NCI-H748 (cell line): ENCODE data around the gene EPS8L2.
A peak's percentile ranks its signal among the peaks of the same experiment; 100 is the strongest.
"Not testable (repeated sequence)": the region's sequence is repeated elsewhere in the genome, so short reads cannot be mapped to it uniquely, and the experiment has no call there.

Experiments
- DNase-seq: peaks from one replicate; lab custom pipeline; 2025; ENCODE audit not compliant: unreplicated experiment; lab: John Stamatoyannopoulos, UW

EPS8L2 gene

DNA sequence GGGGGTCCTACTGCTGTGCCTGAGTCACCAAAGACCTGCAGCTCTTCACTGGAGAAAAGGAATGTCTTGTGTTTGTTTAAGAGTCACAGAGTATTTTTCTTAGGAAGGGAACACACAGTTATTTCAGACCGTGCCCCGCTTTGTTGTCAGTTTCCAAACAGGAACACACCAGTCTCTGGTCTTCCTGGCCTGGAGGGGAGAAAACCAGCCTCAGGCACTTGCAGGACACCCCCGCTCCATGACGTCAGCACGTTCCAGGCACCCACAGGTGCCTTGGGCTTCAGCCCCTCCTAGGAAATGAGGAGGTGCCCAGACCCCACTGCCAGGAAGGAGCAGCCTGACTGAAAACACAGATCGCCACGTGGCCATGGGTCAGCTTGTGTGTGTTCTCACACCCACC lies 16.4 kb upstream of the EPS8L2 start:
- DNase-seq: no peak

DNA sequence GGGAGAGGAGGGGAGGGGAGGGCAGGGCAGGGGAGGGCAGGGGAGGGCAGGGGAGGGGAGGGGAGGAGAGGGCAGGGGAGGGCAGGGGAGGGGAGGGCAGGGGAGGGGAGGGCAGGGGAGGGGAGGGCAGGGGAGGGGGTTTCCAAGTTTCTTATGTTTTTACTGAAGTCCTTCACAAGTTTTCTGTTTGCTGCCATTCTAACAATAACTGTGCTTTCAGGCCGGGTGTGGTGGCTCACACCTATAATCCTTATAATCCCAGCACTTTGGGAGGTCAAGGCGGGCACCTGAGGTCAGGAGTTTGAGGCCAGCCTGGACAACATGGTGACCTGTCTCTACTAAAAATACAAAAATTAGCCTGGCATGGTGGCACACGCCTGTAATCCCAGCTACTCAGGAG lies 15.8 kb upstream of the EPS8L2 start:
- not testable (repeated sequence) for DNase-seq

DNA sequence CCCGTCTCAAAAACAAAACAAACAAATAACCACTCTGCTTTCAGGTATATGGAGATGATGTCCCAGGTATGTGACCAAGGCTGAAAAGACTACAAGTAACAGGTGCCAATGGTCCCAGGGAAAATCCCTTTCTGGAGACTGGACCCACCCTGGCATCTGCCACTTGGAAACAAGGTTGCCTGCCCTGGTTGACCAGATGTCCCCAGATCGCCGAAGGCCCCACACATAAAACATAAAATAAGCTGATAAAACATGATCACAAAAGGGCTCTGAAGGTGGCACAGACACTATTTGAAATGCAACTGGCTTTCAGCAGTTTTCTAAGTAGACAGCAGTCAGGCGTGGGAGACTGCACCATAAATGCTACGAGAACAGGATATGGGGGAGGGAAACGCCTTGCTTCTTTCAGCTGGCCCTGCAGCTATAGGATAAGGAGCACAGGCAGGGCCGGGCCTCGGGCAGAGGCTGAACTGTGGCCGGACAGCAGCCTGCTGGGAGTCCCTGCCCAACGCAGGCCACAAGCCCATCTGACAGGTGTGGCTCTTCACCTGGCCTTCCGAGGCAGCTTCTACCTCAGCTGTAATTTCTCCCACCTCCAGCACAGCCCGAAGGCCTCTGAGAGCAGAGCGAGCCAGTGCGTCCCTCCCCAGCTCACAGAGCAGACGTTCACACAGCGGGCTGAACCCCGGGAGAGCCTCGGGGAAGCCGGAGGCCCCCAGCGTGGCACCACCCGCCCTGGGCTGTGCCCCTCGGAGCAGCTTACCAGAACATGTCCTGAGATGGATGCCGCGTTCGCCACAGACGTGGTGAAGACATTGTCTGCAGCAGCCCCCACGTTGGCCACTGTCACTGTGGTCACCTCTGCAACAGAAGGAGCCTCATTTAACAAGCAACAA lies 15.0 kb upstream of the EPS8L2 start:
- DNase-seq: no peak

DNA sequence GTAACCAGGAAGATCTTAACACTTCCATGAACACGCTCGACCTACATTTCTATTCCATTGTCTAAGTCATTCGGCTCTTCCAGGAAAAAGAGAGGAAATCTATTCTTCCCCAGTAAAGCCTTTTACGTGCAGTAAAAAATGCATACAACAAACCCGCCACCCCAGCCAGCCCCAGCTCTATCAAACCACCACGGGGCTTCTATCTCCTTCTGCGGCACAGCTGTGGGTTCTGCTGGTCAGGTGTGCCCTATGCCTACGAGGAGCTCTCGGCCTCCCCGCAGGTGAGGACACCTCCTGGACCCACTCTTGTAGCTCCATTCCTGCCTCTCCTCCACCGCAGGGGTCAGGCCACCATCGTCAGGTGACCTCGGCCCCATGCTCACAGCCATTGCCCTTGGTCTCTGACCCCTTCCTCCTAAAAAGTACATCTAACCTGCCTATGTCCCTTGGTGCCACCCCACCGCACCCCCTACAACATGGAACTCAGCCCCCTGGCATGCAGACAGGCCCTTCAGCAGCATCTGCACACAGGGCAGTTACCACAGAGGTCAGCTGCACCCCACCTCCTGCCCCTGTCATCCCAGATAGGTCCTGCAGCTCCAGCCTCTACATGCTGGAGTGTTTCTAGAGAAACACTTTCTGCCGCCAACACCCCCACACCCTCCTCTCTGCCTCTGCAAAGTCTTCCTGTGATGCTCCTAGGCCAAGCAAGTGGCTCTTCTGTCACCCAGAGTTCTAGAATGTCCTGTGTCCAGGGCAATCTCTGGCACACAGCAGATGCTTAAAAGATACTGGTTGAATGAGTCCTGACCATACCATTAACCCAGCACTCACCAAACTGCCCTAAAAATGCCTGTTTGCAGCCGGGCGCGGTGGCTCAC lies 14.1 kb upstream of the EPS8L2 start:
- DNase-seq: no peak

DNA sequence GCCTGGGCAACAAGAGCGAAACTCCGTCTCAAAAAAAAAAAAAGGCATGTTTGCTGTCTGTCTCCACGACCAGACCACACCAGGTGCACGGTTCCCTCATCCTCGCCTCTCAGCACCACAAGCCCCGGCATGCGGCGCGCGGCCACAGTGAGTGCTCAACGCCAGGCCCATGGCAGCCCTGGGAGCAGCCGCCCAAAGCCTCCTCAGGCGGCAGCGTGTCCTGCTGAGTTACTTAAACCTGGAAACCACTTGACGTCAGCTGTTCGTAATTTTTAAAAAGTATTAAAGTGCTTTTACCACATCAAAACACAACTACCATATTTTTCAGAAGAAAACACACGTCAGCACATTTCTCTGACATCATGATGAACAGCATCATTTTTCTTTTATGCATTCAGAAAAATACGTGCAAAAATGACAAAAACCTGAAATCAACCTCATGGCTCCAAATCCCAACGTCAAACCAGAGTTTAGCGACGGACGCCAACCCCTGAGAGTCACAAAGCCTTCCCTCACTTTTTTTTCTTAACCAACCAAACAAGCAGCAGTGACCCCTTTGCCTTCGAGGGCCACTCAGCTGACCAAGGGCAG lies 13.1 kb upstream of the EPS8L2 start:
- DNase-seq: peak; percentile 23

DNA sequence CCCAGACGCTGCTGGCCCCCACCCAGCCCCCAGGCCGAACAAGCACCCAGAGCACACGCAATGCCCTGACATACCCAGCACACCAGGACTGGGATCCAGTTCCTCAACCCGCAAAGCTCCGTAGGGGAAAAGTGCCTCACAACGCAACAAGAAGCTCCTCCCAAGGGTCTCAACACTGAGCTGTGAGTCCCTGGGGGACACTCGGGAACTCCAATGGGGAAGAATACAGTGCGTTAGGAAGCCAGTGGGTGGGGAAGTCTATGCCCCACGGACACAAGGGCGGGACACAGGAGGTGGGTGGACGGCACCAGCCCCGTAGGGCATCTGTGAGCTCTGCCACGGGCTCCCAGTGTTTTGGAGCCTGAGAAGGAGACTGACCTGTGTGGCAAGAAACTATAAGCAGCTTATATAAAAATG lies 12.6 kb upstream of the EPS8L2 start:
- peak; percentile 55 for DNase-seq

DNA sequence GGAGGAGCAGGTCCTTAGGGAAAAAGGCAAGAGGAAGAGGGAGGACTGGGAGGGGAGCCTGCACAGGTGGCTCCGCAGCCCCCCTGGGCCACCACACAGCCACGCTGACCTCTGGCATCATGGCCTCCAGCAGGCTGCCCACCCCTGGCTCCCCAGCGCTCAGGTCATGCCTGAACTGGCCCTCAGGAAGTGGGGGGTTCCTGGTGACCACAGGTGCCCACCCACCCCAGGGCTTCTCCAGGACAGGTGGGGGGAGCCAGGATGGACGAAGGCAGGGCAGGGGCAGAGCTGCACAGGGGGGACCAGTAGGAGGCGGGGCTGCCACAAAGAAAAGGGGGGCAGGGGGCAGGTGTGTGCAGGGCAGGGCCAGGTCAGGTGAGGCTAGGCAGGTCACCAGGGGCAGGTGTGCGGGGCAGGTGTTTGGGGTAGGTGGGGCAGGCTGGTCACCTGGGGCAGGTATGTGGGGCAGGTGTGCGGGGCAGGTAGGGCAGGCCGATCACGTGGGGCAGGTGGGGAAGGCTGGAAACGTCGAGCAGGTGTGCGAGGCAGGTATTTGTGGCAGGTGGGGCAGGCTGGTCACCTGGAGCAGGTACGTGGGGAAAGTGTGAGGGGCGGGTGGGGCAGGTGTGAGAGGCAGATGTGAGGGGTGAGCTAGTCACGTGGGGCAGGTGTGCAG lies 12.0 kb upstream of the EPS8L2 start:
- peak; percentile 91 for DNase-seq

DNA sequence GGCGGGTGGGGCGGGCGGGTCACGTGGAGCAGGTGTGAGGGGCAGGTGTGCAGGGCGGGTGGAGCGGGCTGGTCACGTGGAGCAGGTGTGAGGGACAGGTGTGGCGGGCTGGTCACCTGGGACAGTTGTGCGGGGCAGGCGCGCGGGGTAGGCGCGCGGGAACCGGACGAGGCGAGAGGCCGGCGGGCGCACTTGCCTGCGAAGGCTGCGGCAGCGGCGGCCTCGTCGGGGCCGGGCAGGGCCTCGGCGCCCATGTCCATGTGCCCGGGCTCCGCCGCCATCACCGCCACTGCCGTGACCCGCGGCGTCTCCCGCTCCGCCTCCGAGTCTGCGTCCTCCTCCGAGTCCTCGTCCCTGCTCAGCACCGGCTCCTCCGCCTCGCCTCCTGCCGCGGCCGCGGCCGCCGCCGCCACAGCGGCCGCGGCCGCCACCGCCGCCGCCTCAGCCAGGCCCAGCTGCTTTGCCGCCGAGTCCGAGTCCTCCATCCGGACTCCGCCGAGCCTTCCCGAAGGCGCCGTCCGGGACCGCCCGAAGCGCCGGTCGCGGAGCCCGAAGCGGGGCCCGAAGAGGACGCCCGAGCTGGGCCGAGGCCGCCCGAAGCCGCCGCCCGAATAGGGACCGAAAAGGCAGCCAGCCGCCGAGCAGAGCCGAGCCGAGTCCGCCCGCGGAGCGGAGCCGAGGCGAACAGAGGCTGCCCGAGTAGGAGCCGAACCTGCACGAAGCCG lies 11.3 kb upstream of the EPS8L2 start, which contains the start of gene DEAF1:
DEAF1 (minus strand) TSS at position 660 of the 725 bp plus-strand sequence; CDS start at position 485, 175 bp downstream.
- peak; percentile 97 for DNase-seq

DNA sequence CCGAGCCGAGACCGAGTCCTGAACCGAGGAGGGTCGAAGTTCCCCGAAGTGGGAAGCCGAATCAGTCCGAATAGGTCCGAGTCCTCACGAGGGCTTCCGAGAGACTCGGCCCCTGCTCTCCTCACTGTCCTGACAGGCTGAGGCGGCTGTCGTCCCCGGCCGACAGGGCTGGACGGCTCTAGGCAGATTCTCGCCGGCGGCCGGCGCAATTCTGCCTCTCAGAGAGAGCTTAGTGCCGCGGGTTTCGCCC lies 10.8 kb upstream of the EPS8L2 start:
- DNase-seq: no peak

DNA sequence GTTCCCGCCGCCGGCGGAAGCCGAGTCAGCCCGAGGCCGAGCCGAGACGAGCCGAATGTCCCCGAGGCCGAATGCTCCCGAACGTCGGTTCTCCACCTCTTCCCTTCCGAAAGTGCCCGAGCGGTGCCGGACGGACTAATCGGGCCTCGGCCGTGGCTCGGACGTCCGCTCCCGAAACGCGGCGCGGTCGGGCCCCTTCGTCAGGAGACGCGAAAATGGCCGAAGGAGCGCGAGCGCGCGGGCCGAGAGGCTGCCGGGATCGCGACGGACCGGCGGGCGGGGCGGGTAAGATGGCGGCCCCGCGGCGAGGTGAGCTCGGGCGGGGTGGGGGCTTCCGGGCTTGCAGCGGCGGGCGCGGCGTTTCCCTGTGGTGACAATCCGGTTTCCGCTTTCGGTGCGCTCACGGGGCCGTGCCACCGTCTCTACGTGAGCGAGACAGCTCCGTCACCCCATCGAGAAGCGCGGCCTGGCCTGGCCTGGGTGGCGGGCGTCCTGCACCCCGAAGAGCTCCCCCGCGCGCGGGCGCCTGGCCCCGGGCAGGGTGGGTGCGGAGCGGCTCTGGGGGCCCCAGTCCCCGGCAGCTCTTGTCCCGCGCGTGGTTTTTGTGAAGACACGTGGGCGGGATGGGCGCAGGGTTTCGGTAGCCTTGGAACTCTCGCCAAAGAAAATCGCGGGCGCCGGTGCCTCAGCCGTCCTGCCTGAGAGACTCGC lies 10.3 kb upstream of the EPS8L2 start, which contains the start of gene TMEM80:
TMEM80 (plus strand) TSS at position 279 of the 711 bp plus-strand sequence; CDS start at position 291, 12 bp downstream.
- DNase-seq: peak; percentile 99

DNA sequence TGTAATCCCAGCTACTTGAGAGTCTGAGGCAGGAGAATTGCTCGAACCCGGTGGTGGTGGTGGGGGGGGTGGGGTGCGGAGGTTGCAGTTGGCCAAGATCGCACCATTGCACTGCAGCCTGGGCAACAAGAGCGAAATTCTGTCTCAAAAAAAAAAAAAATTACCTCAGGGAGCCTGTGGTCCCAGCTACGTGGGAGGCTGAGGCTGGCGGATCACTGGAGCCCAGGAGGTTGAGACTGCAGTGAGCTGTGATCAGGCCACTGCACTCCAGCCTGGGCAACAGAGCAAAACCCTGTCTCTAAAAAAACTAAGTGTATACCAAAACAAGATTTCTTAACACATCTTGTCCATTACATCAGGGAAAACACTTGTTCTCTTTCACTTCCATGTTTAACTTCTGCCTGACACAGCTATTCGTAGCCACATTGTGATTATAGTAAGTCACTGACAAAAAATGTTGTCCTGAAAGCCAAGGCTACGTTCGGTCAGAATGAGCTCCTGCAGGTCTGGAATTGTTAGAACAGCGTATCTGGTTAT lies 9.0 kb upstream of the EPS8L2 start:
- no peak for DNase-seq

DNA sequence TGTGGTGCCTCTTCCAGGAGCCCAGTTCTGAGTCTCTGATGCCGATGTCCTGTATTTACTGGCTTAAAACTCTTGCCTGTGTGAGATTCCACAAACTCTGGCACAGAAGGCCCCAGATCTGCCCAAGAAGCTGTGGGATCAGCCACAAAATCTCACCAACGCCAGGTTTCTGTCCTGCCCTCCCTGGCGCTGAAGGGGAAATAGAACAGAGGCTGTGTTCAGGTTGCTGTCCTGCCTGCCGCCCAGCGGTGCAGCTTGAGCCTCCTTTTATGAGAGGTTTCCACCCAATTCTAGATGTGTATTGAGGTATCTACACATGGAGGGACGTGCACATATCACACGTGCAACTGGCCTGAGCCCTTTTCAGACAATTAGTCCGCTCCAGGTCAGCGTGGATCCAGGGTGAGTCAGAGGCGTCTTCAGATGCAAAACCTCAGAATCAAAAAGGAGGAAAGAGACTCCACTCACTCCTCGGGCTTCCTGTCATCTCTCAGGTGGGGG lies 8.2 kb upstream of the EPS8L2 start:
- DNase-seq: no peak

DNA sequence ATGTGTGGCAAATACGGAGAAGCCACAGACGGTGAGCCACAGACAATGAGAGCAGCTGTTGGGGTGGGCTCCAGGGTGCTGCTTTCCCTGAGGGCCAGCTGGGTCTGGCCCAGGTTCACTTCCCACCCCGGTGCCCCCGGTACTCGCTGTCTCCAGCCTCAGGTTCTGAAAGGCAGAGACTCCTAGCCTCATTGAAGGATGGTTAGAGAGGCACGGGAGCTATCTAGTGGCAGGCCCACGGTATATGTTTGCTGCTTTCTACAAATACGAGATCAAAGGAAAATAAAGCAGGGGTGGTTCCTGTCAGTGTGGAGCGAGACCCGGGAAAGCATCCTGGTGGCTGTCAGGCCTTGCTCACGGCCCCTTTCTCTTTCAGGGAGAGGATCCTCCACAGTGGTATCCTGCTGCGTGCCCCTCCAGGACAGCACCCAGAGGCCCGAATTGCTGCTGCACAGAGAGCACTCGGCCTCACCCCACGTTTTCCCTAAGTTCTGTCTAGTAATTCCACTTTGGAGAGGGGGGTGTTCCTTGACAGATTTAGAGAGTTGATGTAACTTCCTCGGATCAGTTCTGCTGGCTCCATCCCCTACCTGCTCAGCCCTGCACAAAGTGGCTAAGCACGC lies 7.4 kb upstream of the EPS8L2 start:
- DNase-seq: no peak

DNA sequence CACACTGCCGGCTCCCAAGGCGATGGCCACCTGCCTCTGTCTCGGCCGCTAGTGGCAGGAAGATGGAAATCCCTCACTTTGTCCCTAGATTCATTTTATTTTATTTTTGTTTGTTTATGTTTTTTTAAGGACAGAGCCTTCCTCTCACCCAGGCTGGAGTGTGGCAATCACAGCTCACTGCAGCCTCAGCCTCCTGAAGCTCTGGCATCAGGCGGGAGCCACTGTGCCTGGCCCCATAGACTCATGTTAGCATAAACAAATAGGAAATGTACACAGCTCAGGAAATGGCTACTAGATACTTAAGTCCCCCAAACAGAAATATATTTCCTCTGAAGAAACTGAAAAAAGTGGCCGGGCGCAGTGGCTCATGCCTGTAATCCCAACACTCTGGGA lies 6.9 kb upstream of the EPS8L2 start:
- no peak for DNase-seq

DNA sequence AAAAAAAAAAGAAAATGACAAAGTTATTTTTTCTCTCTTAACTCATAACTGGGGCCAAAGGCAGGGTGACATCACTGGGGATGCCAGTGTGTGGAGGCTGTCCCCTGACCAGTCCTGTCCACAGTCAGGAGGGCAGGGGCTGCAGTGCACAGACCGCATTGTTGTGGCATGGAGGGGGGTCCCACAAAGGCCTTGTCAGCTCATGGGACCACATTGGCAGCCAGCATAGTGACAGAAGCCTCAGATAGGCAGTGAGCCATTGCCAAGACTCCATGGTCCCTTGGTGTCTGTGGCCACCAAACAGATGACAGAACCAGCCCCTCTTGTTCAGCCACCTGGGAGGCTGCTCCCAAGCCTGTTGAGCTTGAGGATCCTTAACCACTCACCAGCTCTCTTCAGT lies 6.3 kb upstream of the EPS8L2 start:
- no peak for DNase-seq

DNA sequence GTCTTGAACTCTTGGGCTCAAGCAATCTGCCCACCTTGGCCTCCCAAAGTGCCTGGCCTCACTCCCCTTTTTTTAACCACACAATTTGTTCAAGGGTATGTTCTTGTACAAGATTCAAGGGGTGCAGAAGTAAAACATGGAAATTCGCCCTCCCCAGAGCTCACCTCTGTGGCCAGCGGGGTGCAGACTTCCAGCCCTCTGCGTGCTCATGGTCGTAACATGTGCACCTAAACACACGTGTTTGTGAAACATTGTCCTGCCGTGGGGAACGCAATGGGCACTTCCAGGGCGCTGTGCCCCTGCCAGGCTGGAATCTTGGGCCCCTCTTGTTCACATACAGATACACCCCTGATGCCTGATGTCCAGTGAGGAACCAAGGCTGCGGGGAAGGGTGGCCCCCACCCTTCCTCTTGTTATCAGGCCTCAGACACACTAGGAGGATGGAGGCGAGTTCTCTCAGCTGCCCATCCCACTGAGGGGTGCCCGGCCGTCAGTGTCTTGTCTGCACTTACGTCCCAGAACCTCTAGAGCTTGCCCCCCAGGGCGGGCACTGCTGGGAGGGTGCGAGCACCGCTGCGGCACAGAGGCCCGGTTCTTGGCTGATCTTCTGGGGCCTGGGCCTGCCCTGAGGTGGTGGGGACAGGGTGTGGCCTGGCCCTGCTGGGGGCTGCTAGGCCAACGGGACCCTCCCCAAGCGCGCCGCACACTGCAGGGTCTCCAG lies 4.1 kb upstream of the EPS8L2 start:
- DNase-seq: no peak

DNA sequence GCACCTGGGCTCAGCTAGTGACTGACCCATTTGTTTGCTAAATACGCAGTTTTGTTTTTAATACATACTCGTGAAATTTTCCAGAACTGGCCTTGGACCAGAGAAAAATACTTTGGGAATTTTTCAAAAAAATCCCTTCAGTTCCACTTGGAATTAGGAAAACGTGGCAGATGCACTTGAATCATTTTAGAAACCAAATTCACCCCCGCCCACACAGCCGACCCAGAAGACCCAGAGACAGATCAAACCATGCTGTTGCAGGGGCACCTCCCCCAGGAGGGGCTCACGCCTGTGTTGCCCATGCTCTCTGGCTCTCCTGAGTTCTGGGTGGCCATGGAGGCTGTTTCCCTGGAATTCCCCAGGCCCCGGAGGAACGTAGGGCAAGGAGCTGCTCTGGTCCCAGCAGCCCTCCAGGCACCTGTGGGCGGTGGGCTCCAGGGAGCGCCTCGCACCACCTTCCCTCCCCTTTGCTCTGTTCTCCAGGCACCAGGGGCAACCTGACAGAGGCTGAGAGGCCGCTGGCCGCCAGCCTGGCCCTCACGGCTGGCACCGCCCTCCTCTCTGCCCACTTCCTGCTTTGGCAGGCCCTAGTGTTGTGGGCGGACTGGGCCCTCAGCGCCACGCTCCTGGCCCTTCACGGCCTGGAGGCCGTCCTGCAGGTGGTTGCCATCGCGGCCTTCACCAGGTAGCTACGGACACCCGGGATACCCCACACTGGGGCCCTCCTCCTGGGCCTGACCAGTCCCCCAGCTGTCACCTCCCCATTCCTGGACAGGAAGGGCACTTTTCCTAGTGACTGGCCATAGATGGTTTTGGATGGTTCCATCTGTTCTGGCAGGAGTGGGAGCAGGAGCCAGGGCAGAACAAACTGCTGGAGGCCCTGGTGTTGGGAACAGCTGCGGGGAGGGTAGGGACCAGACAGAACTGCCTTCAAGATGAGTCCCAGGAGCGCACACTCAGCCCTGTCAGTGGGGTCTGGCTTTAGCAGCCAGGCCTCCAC lies 3.3 kb upstream of the EPS8L2 start:
- DNase-seq: no peak
